Measurements from ENCODE around the gene RIC8B. TPM values are rescaled to one million over a fixed set of nuclear protein-coding genes. Genes with fewer than 3 reads are reported as not detected.

The RIC8B gene
- total RNA-seq, 1 donor from 2014 or later = 19.7 TPM

DNA sequence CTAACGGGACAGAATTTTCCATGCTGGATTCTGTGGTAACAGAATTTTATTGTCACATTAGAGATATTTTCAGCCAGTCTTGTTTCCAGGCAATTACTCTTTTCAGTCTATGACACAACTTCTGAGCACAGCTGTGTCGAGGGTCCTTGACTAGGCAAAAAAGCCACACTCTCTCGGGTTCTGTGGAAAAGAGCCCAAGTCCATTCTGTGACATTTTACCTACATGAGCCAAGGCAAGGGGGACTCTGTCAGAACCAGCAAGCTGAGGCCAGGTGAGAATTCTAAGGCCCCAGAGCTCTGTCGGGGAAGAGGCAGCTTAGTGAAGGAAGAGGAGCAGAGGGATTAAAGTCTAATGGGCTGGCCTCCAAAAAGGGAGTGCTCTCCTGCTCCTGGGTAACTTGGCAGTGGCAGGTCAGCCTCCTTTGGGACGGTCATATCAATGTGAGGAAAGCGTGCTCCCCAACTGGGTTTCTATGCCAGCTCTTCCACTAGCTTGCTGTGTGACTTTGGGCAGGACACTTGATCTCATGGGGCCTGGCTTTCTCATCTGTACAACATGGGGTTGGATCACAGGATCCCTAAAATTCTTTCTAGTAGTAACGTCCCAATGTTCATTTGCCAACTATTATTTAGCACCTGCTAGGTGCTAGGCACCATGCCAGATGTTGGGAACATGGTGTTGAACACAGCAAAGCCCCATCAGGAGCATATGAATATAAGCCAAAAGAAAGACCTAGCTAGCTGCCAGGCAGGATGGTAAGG lies 16.0 kb upstream of the RIC8B start:
- Histone ChIP-seq H3K9me3 (ENCODE audit: insufficient read depth, low read depth, low read length) (no peaks in the 10 kb centered on the region), H3K9ac (ENCODE audit: low read length) (no peak overlapping the region), H3K27ac (ENCODE audit: low read depth, low read length) (no peak overlapping the region), H4K20me1 (ENCODE audit: insufficient read depth, low read length) (no peaks in the 10 kb centered on the region), H3K79me2 (ENCODE audit: insufficient read depth, low read length) (no peaks in the 10 kb centered on the region), H3K27me3 (ENCODE audit: insufficient read depth, low read length) (no peaks in the 10 kb centered on the region), H3K36me3 (ENCODE audit: insufficient read depth, low read length) (no peaks in the 10 kb centered on the region), H3K4me2 (ENCODE audit: low read length) (no peak overlapping the region), H2AFZ (ENCODE audit: low read depth, low read length) (no peak overlapping the region), H3K4me1 (ENCODE audit: insufficient read depth, low read length) (no peaks in the 10 kb centered on the region), H3K4me3 (ENCODE audit: insufficient read depth, low read depth, low read length) (no peak overlapping the region)
- H3K27ac Mint-ChIP-seq (ENCODE audit: unreplicated experiment) = no peak overlapping the region
- DNase-seq (ENCODE audit: low read depth) (no peak), FAIRE-seq (no peak)
- TF ChIP-seq EZH2 (IDR thresholded peaks at IDR 0.05; ENCODE audit: insufficient read depth, low read length) = no peak
- TF ChIP-seq, protein P1, sequence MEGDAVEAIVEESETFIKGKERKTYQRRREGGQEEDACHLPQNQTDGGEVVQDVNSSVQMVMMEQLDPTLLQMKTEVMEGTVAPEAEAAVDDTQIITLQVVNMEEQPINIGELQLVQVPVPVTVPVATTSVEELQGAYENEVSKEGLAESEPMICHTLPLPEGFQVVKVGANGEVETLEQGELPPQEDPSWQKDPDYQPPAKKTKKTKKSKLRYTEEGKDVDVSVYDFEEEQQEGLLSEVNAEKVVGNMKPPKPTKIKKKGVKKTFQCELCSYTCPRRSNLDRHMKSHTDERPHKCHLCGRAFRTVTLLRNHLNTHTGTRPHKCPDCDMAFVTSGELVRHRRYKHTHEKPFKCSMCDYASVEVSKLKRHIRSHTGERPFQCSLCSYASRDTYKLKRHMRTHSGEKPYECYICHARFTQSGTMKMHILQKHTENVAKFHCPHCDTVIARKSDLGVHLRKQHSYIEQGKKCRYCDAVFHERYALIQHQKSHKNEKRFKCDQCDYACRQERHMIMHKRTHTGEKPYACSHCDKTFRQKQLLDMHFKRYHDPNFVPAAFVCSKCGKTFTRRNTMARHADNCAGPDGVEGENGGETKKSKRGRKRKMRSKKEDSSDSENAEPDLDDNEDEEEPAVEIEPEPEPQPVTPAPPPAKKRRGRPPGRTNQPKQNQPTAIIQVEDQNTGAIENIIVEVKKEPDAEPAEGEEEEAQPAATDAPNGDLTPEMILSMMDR (IDR thresholded peaks at IDR 0.05; ENCODE audit: insufficient read depth, low read depth, low read length) = no peak
- H3K36me3 Mint-ChIP-seq (ENCODE audit: low read depth, unreplicated experiment) = no peaks in the 10 kb centered on the region
- peaks cover 3% of the 10 kb centered on the region for H3K27me3 Mint-ChIP-seq (ENCODE audit: low read depth, unreplicated experiment)
- peaks cover 4% of the 10 kb centered on the region for H3K9me3 Mint-ChIP-seq (ENCODE audit: unreplicated experiment)
- H3K4me1 Mint-ChIP-seq (ENCODE audit: low read depth, unreplicated experiment) = peaks cover 10% of the 10 kb centered on the region
- no peak overlapping the region for H3K4me3 Mint-ChIP-seq (ENCODE audit: unreplicated experiment)

DNA sequence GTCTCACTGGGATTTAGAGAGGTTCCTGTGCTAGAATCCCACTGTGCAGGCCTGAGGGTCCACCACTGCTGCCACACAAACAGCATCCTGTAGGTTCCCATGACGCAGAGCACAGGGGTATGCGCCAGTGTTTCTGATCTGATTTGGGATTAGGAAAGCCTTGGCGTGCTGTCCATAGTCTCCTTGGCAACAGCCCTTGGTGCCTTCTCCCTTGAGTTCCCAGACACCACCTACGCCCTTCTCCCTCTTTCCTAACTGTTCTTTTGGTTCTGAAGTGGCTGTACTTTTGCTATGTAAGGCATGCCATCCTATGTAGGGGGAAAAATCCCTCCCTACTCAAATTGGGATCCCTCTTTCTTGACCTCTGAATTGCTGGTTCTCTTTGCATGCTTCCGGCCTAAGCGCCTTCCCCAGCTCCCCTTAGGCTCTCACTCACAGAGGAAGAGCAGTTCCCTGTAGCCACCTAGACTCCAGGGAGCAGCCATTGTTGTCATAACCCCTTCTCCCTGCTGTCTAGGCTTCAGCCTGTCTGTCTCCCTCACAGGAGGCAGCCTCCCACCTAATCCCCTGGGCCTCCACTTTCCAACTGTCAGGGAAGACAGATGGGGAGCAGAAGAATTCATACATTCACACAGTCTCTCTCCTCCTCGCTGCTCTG lies 14.8 kb upstream of the RIC8B start:
- Histone ChIP-seq H3K27me3 (ENCODE audit: insufficient read depth, low read length) (no peaks in the 10 kb centered on the region), H4K20me1 (ENCODE audit: insufficient read depth, low read length) (no peaks in the 10 kb centered on the region), H3K27ac (ENCODE audit: low read depth, low read length) (no peak overlapping the region), H3K36me3 (ENCODE audit: insufficient read depth, low read length) (no peaks in the 10 kb centered on the region), H2AFZ (ENCODE audit: low read depth, low read length) (peak overlapping the region; percentile 65), H3K4me1 (ENCODE audit: insufficient read depth, low read length) (no peaks in the 10 kb centered on the region), H3K4me3 (ENCODE audit: insufficient read depth, low read depth, low read length) (no peak overlapping the region), H3K4me2 (ENCODE audit: low read length) (peak overlapping the region; percentile 29), H3K9ac (ENCODE audit: low read length) (no peak overlapping the region), H3K79me2 (ENCODE audit: insufficient read depth, low read length) (no peaks in the 10 kb centered on the region), H3K9me3 (ENCODE audit: insufficient read depth, low read depth, low read length) (no peaks in the 10 kb centered on the region)
- no peak for TF ChIP-seq EZH2 (IDR thresholded peaks at IDR 0.05; ENCODE audit: insufficient read depth, low read length)
- H3K27me3 Mint-ChIP-seq (ENCODE audit: low read depth, unreplicated experiment) = no peaks in the 10 kb centered on the region
- H3K9me3 Mint-ChIP-seq (ENCODE audit: unreplicated experiment) = peaks cover 4% of the 10 kb centered on the region
- peaks cover 11% of the 10 kb centered on the region for H3K4me1 Mint-ChIP-seq (ENCODE audit: low read depth, unreplicated experiment)
- FAIRE-seq = no peak
- no peaks in the 10 kb centered on the region for H3K36me3 Mint-ChIP-seq (ENCODE audit: low read depth, unreplicated experiment)
- no peak for DNase-seq (ENCODE audit: low read depth)
- H3K27ac Mint-ChIP-seq (ENCODE audit: unreplicated experiment) = no peak overlapping the region
- peak overlapping the region; percentile 36 for H3K4me3 Mint-ChIP-seq (ENCODE audit: unreplicated experiment)

DNA sequence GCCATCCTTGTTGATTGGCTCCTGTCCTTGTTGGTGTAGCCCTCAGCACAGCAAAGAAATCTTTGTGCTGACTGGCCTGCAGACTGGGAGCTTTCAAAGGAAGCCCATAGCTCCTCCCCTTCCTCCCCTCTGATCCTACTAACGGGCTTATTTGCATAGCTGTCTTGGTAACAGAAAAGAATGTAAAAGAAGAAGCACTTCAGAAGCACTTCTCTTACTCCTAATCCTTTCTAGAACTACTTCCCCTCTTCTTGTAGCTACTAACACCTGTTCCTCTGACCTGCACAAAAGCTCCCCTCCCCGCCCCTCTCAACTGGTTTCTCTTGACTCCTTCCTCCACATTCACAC lies 14.3 kb upstream of the RIC8B start:
- peak overlapping the region; percentile 6 for H3K27ac Mint-ChIP-seq (ENCODE audit: unreplicated experiment)
- Histone ChIP-seq H3K9ac (ENCODE audit: low read length) (no peak overlapping the region), H3K4me3 (ENCODE audit: insufficient read depth, low read depth, low read length) (no peak overlapping the region), H4K20me1 (ENCODE audit: insufficient read depth, low read length) (no peaks in the 10 kb centered on the region), H3K79me2 (ENCODE audit: insufficient read depth, low read length) (no peaks in the 10 kb centered on the region), H3K4me1 (ENCODE audit: insufficient read depth, low read length) (no peaks in the 10 kb centered on the region), H3K27me3 (ENCODE audit: insufficient read depth, low read length) (no peaks in the 10 kb centered on the region), H3K27ac (ENCODE audit: low read depth, low read length) (no peak overlapping the region), H3K4me2 (ENCODE audit: low read length) (peak overlapping the region; percentile 29), H3K36me3 (ENCODE audit: insufficient read depth, low read length) (no peaks in the 10 kb centered on the region), H2AFZ (ENCODE audit: low read depth, low read length) (peak overlapping the region; percentile 65), H3K9me3 (ENCODE audit: insufficient read depth, low read depth, low read length) (no peaks in the 10 kb centered on the region)
- H3K4me3 Mint-ChIP-seq (ENCODE audit: unreplicated experiment) = peak overlapping the region; percentile 36
- no peak for DNase-seq (ENCODE audit: low read depth)
- peaks cover 4% of the 10 kb centered on the region for H3K9me3 Mint-ChIP-seq (ENCODE audit: unreplicated experiment)
- peaks cover 13% of the 10 kb centered on the region for H3K4me1 Mint-ChIP-seq (ENCODE audit: low read depth, unreplicated experiment)
- no peak for TF ChIP-seq EZH2 (IDR thresholded peaks at IDR 0.05; ENCODE audit: insufficient read depth, low read length)
- no peak for FAIRE-seq
- no peaks in the 10 kb centered on the region for H3K27me3 Mint-ChIP-seq (ENCODE audit: low read depth, unreplicated experiment)
- H3K36me3 Mint-ChIP-seq (ENCODE audit: low read depth, unreplicated experiment) = no peaks in the 10 kb centered on the region

Data from astrocyte (in vitro differentiated cells and primary cell).